ENCODE measurements around the gene AURKAIP1. TPM values are rescaled to one million over a fixed set of nuclear protein-coding genes. Genes with fewer than 3 reads are reported as not detected.

The AURKAIP1 gene
- total RNA-seq, 2 donors from 2014 or later, result 159 to 162 TPM

GRCh38 chr1:1391225-1391624 is 16.2 kb upstream of the AURKAIP1 start:
- Mint-ChIP-seq H3K9me3 (no peaks in the 10 kb centered on the region), H3K36me3 (ENCODE audit: low read depth) (peaks cover 94% of the 10 kb centered on the region), H3K27me3 (ENCODE audit: insufficient read depth) (no peaks in the 10 kb centered on the region), H3K4me1 (no peaks in the 10 kb centered on the region), H3K27ac (no peak overlapping the region), H3K4me3 (no peak overlapping the region)
- Histone ChIP-seq H3K4me1 (ENCODE audit: control insufficient read depth, insufficient read depth, low read length) (no peaks in the 10 kb centered on the region), H3K4me3 (ENCODE audit: low read length) (no peak overlapping the region), H3K27ac (ENCODE audit: low read depth, low read length) (no peak overlapping the region), H3K9me3 (ENCODE audit: control insufficient read depth, low read length) (no peaks in the 10 kb centered on the region), H3K27me3 (ENCODE audit: control insufficient read depth, insufficient read depth, low read length, poor library complexity, severe bottlenecking) (no peaks in the 10 kb centered on the region), H3K9ac (ENCODE audit: extremely low read depth, low read length, poor library complexity, severe bottlenecking) (no peak overlapping the region), H3K36me3 (ENCODE audit: control insufficient read depth, insufficient read depth, low read length) (peaks cover 91% of the 10 kb centered on the region)
- no peak for TF ChIP-seq CTCF (conservative IDR thresholded peaks at IDR 0.05)
- 96 to 99% methylated on average over 9 to 12 of the region's 12 CpGs for WGBS, 2 experiments (ENCODE audit: insufficient coverage in 1 of 2, insufficient read length in 1 of 2)
- no peak for DNase-seq

GRCh38 chr1:1390675-1391074 is 15.7 kb upstream of the AURKAIP1 start:
- H3K36me3 Mint-ChIP-seq (ENCODE audit: low read depth), result peaks cover 97% of the 10 kb centered on the region
- H3K4me3 Mint-ChIP-seq, result no peak overlapping the region
- TF ChIP-seq CTCF (conservative IDR thresholded peaks at IDR 0.05), result no peak
- H3K27me3 ChIP-seq (ENCODE audit: control insufficient read depth, insufficient read depth, low read length, poor library complexity, severe bottlenecking), result no peaks in the 10 kb centered on the region
- no peaks in the 10 kb centered on the region for H3K4me1 ChIP-seq (ENCODE audit: control insufficient read depth, insufficient read depth, low read length)
- H3K9me3 Mint-ChIP-seq, result no peaks in the 10 kb centered on the region
- H3K9me3 ChIP-seq (ENCODE audit: control insufficient read depth, low read length), result no peaks in the 10 kb centered on the region
- H3K4me1 Mint-ChIP-seq, result no peaks in the 10 kb centered on the region
- WGBS, 2 experiments (ENCODE audit: insufficient coverage in 1 of 2, insufficient read length in 1 of 2), result 97% methylated on average over 12 of the region's 12 CpGs
- H3K27ac ChIP-seq (ENCODE audit: low read depth, low read length), result no peak overlapping the region
- no peak overlapping the region for H3K27ac Mint-ChIP-seq
- no peak overlapping the region for H3K4me3 ChIP-seq (ENCODE audit: low read length)
- DNase-seq, result no peak
- no peak overlapping the region for H3K9ac ChIP-seq (ENCODE audit: extremely low read depth, low read length, poor library complexity, severe bottlenecking)
- no peaks in the 10 kb centered on the region for H3K27me3 Mint-ChIP-seq (ENCODE audit: insufficient read depth)
- peaks cover 92% of the 10 kb centered on the region for H3K36me3 ChIP-seq (ENCODE audit: control insufficient read depth, insufficient read depth, low read length)

GRCh38 chr1:1388078-1388472 is 13.1 kb upstream of the AURKAIP1 start:
- Mint-ChIP-seq H3K9me3 (no peaks in the 10 kb centered on the region), H3K4me3 (no peak overlapping the region), H3K27ac (no peak overlapping the region), H3K27me3 (ENCODE audit: insufficient read depth) (no peaks in the 10 kb centered on the region), H3K36me3 (ENCODE audit: low read depth) (peaks cover 90% of the 10 kb centered on the region), H3K4me1 (no peaks in the 10 kb centered on the region)
- no peak overlapping the region for H3K27ac ChIP-seq (ENCODE audit: low read depth, low read length)
- no peak for DNase-seq
- no peaks in the 10 kb centered on the region for H3K9me3 ChIP-seq (ENCODE audit: control insufficient read depth, low read length)
- H3K9ac ChIP-seq (ENCODE audit: extremely low read depth, low read length, poor library complexity, severe bottlenecking), result no peak overlapping the region
- no peaks in the 10 kb centered on the region for H3K27me3 ChIP-seq (ENCODE audit: control insufficient read depth, insufficient read depth, low read length, poor library complexity, severe bottlenecking)
- no peaks in the 10 kb centered on the region for H3K4me1 ChIP-seq (ENCODE audit: control insufficient read depth, insufficient read depth, low read length)
- WGBS, 2 experiments (ENCODE audit: insufficient coverage in 1 of 2, insufficient read length in 1 of 2), result 98 to 100% methylated on average over 9 to 16 of the region's 16 CpGs
- no peak for TF ChIP-seq CTCF (conservative IDR thresholded peaks at IDR 0.05)
- peaks cover 80% of the 10 kb centered on the region for H3K36me3 ChIP-seq (ENCODE audit: control insufficient read depth, insufficient read depth, low read length)
- no peak overlapping the region for H3K4me3 ChIP-seq (ENCODE audit: low read length)
